ENCODE data around the gene GAPVD1.
"Not testable (repeated sequence)": the region's sequence is repeated elsewhere in the genome, so short reads cannot be mapped to it uniquely, and the experiment has no call there.

The GAPVD1 gene

DNA sequence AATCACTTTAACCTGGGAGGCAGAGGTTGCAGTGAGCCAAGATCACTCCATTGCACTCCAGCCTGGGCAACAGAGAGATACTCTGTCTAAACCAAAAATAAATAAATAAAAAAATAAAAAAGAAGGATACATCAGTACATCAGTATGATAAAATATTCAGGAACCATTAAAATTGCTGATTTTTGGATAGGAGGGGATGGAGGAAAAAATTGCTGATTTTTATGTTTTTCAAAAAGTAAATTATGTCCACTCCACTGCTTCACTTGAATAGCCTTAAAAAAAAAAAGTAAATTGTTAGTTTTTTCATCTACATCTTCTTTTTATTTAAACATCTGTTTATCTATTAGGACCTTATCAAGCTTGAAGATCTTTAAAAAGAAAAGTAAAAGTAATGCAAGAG, 7.4 kb upstream of the GAPVD1 start:
- no peak for DNase-seq

DNA sequence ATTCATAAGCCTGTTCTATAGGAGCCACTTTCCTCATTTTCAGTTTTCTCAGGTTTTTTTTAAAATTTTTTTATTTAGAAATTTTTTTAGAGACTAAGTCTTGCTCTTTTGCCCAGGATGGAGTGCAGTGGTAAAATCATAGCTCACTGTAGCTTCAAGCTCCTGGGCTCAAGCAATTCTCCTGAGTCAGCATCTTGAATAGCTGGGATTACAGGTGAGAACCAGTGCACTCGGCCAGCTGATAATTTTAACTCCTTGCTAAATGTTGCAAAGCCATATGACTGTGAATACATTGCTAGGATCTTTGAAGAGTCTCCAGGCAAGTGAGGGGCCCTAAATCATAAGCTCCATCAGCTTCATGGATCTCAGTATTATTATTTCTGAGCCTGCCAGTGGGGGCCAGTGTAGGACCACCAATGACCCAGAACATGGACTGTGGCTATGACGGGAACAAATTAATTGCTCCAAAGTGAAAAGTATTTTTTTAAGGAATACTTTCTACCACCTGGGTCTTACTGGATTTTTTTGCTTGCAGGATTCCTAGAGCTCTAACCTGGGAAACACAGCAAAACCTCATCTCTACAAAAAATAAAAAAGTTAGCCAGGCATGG, 5.7 kb upstream of the GAPVD1 start:
- DNase-seq = no peak

DNA sequence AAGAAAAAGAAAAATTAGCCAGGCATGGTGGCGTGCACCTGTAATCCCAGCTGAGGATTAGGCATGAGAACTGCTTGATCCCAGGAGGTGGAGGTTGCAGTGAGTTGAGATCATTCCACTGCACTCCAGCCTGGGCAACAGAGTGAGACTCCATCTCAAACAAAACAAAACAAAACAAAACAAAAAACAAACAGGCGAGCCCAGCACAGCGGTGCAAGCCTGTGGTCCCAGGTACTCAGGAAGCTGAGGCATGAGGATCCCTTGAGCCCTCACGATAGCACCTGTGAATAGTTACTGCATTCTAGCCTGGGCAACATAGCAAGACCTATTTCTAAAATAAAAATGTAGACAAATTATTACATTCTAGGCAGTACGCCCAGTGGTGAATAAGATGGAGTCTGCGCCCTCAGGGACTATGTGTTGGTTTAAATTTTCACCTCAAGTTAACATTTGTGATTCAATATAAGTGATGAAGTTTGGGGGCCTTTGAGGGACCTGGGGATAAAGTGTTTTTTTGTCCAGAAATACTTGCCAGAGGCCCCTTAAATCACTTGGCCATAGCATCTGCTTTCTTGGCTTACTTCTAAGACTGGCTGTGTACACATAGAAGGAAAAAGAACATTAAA, 3.4 kb upstream of the GAPVD1 start:
- no peak for DNase-seq

DNA sequence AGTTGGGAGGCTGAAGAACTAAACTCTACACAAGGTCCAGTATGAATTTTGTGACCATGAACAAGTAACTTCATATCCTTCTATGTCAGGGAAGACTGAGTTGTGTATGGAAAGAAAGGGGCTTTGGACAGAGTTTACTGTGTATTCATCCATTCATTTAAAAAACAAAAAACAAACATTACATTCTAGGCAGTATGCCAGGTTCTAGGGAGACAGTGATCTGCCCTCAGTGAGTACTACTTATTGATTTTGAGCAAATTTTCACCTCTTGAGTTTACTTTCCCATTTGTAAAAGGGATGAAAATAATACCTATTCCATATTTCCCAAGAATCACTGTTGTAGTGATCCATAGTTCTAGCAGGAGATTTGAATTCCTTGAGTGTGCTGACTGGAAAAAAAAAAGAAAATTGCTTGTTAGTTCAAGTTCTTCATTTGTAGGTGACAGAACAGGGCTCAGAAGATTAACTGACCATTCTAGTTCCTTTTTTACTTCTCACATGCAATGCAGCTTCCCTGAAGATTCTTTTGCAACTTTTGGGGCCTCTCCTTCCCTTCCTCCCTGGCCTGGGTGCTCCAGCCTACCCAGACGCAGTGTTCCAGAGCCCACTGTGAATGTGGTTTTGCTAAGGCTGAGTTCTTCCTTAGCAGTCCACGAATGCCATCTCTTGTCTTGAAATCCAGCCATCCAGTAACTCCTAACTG, 2.6 kb upstream of the GAPVD1 start:
- DNase-seq = no peak

DNA sequence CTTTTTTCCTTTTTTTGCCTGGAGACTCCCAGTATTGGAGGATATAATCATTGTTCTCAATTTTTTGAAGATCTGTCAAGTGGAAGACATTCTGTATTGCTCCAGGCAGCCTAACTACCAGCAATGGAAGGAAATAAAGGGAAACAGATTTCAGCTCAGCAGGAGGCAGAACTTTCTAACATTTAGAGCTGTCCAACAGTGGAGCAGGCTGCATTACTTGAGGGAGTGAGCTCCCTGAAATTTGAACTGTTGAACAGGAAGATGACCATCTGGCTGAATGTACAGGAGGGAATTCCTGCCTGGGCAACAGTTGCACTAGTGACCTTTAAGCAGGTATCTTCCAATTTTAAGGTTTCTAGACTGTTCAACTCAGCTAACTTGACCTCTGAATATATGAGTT, 1.1 kb upstream of the GAPVD1 start:
- DNase-seq = no peak

DNA sequence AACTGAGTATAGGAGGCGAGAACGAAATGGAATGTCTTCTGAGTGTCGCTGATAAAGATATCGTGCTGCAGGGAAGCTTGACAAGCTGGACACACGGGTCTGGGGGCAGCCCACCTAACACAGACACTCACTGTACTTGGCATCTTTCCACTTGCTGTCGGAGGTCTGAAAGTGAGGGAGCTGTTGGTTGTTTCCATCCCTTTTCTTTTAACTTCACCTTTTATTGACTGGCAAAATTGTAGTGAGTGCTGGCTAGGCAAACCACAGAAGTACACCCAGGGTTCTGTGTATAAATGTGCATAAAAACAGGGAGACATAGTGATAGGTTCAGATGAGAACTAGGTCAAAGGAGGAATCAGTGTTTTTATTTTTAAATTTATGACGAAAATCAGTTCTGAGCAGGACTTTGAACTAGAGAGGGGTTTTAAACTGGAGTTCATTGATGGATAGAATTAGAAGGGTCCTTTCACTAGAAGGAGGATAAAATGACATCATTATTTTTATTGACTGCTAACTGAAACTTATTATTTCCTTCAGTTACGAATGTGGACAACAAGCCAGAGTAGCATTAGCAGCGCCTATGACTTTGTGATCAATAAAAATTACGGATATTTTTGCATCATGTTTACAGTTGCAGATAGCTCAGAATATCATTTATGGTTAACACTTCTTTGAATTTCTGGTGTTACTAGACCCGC, 817 bp downstream of the GAPVD1 start:
- no peak for DNase-seq

DNA sequence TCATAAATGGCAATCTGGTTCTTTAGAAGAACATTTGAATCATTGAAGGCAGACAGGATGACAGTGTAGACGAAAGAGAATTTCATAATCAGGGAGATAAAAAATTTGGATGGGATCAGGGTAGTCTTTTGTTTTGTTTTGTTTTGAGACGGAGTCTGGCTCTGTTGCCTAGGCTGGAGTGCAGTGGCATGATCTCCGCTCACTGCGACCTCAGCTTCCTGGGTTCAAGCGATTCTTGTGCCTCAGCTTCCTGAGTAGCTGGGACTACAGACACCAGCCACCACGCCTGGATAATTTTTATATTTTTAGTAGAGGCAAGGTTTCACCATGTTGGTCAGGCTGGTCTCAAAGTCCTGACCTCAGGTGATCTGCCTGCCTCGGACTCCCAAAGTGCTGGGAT, 2.4 kb downstream of the GAPVD1 start:
- DNase-seq = not testable (repeated sequence)

DNA sequence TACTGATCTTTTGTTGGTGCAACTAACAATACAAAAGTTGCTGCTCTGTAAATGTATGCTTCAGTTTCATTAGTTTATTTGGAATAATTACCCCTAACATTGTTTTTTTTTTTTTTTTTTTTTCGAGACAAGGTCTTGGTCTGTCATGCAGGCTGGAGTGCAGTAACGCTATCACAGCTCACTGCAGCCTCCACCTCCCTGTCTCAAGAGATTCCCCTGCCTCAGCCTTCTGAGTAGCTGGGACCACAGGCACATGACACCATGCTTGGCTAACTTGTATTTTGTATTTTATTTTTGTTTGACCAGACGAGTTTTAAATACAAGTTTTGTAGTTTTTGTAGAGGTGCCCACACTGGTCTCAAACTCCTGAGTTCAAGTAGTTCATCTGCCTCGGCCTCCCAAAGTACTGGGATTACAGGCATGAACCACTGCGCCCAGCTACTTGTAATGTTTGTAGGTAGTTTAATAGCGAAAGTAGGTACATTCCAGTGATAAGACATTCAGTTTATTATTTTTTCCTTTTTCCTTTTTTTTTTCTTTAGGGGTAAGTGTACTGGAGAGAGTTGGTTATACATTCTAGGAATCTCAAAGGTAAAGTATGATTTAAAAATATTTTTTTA, 6.9 kb downstream of the GAPVD1 start:
- no peak for DNase-seq

DNA sequence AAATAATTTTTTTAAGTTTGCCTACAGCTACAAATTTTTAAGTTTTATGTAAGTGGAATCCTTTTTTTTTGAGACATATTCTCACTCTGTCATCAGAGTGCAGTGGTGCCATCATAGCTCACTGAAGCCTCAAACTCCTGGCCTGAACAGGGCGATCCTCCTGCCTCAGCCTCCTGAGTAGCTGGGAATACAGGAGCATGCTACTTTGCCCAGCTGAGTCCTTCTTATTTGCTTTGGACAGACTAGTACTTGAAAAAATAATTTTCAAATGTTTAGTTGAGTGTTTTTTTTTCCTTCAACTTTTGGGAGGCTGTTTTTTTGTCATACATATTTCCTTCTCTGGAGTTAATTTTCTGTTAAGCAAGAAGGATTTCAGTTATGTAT, 7.4 kb downstream of the GAPVD1 start:
- DNase-seq = no peak

DNA sequence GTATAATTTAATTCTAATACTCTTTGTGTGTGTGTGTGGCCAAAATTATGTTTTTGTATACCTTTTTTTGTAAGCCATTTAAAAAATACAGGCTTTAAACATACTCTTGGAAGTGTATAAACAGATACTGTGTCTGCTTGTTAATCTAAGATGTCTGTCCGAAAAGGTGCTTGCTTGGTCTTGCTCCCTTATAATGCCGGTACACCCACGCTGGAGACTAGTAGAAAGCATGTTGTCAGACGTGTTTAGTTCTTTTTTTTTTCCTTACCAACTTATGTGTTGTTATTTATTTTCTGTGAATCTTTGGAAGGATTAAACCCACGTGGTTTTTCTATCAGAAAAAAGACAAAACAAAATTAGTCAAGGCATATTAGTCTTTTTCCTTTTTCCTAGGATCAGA, 9.5 kb downstream of the GAPVD1 start:
- DNase-seq = no peak

DNA sequence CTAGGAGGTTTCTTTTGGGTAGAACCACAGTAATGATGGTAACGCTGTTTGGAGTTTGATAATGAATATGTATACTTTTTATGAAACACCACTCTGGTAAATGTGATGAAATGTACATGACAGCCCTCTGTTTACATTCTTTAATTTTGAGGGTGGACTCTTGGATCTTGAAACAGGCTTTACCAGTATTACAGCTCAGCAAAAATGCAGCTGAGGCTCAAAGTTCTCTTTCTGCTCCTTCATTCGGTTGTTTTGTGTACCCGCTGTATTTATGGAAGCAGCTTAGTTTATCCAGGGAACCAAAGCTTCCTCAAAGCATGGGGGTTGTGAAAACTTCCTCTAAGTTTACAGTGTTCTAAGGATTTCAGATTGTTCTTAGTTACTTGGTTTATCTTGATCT, 11.1 kb downstream of the GAPVD1 start:
- no peak for DNase-seq

DNA sequence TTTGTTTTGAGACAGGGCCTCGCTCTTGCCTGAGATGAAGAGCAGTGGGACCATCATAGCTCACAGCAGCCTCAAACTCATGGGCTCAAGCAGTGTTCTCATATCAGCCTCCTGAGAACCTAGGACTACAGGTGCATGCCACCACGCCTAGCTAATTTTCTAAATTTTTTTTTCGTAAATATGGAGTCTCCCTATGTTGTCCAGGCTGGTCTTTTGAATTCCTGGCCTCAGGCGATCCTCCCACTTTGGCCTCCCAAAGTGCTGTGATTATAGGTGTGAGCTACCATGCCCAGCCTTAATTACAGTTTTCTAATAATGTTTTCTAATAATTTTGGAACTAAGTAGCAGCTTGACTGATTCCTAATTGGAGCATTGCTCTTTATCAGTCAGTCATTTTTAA, 15.1 kb downstream of the GAPVD1 start:
- no peak for DNase-seq

DNA sequence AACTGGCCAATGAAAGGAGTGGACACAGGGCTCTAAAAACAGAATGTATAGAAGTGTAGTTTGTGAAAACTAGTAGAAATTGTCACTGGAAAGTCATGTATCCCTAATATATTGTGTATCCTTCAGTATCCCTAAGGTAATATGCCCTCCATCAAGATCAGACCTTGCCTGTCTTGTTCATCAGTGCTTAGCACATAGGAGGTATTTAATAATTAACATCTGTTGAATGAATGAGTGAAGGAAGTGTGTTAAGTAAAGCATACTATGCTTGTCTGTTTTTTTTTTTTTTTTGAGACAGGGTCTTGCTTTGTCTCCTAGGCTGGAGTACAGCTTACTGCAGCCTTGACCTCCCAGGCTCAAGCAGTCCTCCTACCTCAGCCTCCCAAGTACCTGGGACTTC, 15.8 kb downstream of the GAPVD1 start:
- no peak for DNase-seq

DNA sequence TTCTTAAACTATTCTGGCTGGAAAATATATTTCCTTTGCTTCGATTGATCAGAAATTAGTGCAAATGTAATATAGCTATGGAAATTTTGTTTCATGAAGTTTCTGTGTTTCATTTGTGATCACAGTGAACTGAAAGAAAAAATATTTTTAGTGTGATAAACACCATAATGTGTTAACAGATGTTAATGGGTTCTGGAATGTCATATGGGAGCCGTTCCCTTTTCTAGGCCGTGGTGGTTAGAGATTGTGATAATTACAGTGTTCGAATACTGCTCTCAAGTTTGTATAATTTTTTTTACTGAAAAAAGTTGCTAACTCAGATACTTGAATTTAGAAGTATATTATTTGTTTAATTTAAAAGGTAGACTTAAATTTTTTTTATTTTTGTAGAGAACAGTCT, 19.3 kb downstream of the GAPVD1 start:
- DNase-seq = no peak

DNA sequence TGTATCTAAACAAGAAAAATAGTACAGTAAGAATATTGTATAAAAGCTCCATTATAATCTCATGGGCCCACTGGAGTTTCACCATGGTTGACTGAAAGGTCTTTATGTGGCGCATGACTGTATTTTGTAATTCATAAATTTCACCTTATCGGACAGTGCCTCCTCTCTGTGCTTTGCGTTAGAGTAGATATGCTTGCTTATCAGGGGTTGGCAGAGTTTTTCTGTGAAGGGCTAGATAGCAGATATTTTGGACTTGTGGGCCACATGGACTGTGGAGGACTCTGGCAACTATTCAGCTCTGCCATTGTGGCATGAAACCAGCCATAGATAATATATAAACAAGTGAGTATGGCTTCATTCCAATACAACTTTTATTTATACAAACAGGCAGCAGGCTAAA, 23.2 kb downstream of the GAPVD1 start:
- DNase-seq = no peak

DNA sequence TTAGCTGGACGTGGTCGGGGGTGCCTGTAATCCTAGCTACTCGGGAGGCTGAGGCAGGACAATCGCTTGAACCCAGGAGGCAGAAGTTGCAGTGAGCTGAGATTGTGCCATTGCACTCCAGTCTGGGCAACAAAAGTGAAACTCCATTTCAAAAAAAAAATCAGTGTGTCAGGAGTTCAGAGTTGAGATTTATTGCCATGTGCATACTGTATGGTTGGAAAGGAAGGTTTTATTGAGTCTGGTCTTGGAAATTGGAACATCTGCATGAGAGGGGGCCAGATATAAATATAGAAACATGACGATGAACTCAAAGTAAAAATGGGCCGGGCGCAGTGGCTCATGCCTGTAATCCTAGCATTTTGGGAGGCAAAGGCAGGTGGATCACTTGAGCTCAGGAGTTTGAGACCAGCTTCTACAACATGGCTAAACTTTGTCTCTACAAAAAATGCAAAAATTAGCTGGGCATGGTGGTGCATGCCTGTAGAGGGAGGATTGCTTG, 25.4 kb downstream of the GAPVD1 start:
- not testable (repeated sequence) for DNase-seq

DNA sequence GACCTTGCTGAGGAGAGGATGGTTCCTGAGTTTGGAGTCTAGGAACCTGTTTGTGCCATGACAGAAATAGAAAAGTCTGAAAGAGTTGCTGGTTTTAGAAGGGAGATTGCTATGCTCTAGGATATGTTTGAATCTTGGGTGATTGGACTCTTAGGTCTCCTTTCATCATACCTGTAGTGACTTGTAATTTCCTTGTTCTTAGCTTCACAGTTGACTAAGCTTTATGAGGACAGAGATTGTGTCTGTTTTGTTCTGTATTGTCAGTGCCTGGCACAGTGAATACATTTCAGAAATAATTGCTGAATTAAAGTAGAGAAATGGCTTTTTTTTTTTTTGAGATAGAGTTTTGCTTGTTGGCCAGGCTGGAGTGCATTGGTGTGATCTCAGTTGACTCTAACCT, 31.5 kb downstream of the GAPVD1 start:
- DNase-seq = no peak

DNA sequence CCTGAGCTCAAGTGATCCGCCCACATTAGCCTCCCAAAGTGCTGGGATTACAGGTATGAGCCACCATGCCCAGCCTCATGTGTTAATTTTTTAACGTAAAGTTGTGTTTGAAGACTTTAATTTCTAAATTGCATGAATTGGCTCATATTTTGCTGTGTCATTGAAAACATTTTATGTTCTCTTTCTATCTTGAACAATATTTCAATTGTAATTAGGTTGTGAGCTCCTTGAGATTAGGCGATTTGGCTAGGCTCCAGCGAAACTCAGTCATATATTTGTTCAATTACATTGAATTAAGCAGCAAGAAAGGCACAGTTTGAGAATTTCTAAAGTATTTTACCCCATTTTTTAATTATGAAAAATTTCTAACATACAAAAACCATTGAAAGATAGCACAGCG, 34.0 kb downstream of the GAPVD1 start:
- no peak for DNase-seq

DNA sequence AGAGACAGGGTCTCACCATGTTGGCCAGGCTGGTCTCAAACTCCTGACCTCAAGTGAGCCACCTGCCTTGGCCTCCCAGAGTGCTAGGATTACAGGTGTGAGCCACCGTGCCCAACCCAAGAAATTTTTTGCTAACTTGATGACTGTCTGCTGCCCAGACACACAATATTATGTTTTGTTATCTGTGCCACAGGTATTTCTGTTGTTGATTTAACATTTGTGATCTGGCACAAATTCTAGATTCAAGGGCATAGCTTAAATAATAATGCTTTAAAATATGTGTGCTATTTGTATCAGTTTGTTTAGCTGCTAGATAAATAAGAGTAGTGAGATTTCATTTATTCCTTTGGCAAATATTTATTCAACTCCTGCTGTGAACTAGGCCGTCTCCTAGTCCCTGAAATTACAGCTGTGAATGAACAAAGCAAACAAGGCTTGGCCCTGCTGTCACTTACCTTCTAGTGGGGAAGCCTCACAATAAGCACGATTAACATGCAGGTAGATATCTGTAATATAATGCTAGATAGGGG, 35.3 kb downstream of the GAPVD1 start:
- DNase-seq = no peak

DNA sequence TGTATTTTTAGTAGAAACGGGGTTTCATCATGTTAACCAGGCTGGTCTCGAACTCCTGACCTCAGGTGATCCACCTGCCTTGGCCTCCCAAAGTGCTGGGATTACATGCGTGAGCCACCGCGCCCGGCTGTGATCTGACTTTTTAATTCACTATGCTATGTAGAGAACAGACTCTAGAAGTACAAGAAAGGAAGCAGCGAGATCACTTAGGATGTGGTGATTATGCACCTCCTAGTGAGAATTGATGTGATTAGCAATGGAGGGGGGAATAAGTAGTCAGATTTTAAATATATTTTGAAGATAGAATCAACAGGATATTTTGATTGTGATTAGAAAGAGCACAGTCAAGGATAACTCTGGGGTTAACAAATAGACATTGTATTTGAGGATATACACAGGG, 36.3 kb downstream of the GAPVD1 start:
- no peak for DNase-seq

DNA sequence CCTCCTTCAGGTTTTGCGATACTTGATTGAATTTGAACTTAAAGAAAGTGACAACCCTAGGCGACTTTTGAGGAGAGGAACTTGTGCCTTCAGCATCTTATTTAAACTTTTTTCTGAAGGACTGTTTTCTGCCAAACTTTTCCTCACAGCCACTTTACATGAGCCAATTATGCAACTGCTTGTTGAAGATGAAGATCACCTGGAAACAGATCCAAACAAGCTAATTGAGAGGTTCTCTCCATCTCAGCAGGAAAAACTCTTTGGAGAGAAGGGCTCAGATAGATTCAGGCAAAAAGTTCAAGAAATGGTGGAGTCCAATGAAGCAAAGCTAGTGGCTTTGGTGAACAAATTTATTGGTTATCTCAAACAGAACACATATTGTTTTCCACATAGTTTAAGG, 40.6 kb downstream of the GAPVD1 start:
- no peak for DNase-seq

DNA sequence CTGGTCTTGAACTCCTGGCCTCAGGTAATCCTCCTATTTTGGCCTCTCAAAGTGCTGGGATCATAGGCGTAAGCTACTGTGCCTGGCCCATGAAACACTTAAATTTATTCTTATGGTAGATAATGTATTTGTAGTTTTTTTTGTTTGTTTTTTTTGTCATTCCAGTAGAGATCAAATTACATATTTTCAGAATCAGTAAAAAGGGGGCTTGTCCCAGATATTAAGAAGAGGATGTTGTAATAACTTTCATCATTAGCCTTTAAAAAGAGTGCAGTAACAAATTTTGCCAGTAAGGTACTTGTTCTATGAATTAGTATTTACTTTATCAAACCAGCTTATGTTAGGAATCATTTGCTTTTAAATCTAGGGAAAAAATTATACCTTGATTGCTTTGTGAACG, 42.6 kb downstream of the GAPVD1 start:
- DNase-seq = no peak

DNA sequence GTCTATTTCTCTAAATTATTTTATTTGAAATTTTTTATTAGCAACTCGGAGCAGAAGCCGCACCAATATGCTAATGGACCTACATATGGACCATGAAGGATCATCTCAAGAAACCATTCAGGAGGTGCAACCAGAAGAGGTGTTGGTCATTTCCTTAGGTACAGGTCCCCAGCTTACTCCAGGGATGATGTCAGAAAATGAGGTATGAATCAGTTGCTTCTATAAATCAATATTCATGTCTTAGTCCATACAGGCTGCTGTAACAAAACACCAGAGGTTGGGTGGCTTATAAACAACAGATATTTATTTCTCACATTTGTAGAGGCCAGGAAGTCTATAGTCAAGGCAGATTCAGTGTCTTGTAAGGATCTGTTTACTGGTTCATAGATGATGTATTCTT, 50.8 kb downstream of the GAPVD1 start:
- no peak for DNase-seq
